Right ventricle myocardium inferior (tissue), 1 donor: ENCODE measurements around the gene ZNF891. TPM values are rescaled to one million over a fixed set of nuclear protein-coding genes. Genes with fewer than 3 reads are reported as not detected.
A peak's percentile ranks its signal among the peaks of the same experiment; 100 is the strongest.

Source experiments
- ATAC-seq: fragments of 200-7000 bp; cut with Tn5 transposase; one replicate; pipeline ENCODE4 v1.9.1; 2020; ENCODE audit warnings: mild to moderate bottlenecking, moderate library complexity
- DNase-seq: peaks from one replicate; pipeline ENCODE4 v3.0.0; 2021; ENCODE audit errors: missing footprints
- intact Hi-C: fragments of 100-400 bp; cut with DNase I; formaldehyde crosslinking; loops from one replicate; pipeline ENCODE4 v1.11.0; 2022
- total RNA-seq: library from RNA; stranded (reverse); fragmentation: NEBNext Ultra II Directional; extraction: Animal tissue kit (Norgen Biotek cat#: 25700); gene quantifications from one replicate; pipeline ENCODE4 v1.2.1, GENCODE V29; 2021
- donor health status: DM: no; HTN: yes; CAD: no; lungs with severe emphysema.

Gene ZNF891
- total RNA-seq, 1 donor from 2014 or later = 1.2 TPM

DNA sequence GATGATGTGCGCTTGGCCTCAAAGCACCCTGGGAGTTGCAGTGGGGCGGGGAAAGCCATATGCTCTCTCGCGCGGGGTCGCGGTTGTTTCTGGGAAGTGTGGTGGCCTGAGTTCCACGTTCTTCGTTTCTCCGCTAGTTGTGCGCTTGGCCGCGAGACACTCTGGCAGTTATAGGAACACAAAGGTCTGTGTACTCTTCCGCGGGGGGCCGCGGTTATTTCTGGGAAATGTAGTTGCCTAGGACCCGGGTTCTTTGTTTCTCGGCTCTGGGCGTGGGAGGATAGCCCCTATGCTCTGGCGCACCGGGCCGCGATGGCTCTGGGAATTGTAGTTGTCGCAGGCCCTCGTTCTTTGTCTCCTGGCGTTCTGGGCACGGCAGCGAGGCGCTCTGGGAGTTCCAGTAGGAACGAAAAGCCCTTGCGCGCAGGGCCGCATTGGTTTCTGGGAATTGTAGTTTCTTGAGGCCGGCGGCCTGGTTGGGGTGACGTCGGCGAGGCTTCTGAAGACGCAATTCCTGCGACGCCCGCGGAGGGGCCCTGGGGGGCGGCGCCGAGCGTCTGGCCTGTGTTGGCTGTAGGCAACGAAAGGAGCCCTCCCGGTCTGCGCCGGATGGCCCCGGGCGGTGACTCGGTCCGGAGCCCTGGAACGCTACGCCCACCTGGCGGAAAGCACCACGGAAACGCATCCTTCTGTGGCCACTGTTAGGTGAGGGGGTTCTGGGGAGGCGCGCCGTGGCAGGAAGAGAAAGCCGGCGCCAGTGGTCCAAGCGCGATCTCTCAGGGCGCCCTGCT, 49.5 kb downstream of the ZNF891 start, which contains the start of gene ZNF140:
Gene ZNF140, plus strand, starts transcription at position 556 of the 791 bp plus-strand sequence. CDS start 398 bp downstream, outside the sequence.
- ATAC-seq = peak; percentile 87
- intact Hi-C loops = loop anchor here (1.0 kb wide), 4 partner anchors 43 to 101 kb away; partner anchors contain the start of genes ZNF10, ZNF26, ZNF268 and ZNF84

DNA sequence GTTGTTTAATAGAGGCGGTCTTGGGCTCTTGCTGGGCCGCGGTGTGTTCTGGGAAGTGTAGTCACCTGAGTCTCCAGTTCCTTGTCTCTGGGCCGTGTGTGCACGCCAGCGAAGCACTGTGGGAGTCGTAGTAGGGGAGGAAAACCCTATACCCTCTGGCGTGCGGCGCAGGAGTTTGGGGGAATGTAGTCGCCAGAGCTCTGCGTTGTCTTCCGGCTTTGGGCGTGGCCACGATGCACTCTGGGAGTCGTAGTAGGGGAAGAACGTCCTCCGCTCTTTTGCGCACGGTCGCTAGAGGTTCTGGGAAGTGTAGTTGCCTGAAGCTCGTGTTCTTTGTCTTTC, 50.1 kb downstream of the ZNF891 start:
- intact Hi-C loops = loop anchor here (1.0 kb wide), 4 partner anchors 43 to 101 kb away; partner anchors contain the start of genes ZNF10, ZNF26, ZNF268 and ZNF84
- ATAC-seq (peak; percentile 96), DNase-seq (peak; percentile 99)

More for the DNA sequence above, 49.5 kb downstream of the ZNF891 start, which contains the start of gene ZNF140:
- peak; percentile 98 for DNase-seq

DNA sequence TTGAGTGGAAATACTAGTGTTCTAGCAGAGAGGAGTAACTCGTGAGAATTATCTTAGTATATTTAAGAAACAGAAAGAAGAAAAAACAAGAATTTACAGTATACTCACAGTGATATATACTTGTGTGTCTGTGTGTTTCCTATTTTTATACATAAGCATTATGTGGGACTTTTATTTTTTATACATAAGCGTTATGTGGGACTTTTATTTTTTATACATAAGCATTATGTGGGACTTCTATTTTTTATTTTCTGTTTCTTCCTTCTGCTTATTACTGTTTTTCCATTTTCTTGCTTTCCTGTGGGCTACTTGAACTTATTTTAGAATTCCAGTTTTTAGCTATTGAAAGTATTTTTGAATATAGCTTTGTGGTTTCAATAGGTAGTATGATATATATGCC, 56.2 kb downstream of the ZNF891 start:
- ATAC-seq (no peak), DNase-seq (no peak)
- intact Hi-C loops = no loop called here

DNA sequence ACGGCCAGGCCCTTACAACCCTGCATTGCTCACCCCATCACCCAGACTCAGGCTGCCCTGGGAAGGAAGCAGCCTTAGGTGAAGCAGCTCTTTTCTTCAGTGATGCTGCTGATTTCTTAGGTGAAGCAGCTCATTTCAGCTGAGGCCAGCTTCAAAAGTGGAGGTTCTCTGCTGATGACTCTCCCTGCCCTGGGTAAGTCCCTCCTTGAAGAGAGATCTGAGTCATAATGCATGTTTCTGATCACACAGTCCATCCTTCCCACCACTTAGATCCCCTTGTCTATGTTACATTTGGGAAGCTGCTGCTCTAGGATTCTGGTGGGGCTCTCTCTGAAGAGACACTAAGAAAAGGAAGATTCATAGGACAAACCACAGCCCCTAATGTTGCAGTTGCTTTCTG, 66.5 kb downstream of the ZNF891 start:
- intact Hi-C loops = no loop called here
- DNase-seq (no peak), ATAC-seq (no peak)

DNA sequence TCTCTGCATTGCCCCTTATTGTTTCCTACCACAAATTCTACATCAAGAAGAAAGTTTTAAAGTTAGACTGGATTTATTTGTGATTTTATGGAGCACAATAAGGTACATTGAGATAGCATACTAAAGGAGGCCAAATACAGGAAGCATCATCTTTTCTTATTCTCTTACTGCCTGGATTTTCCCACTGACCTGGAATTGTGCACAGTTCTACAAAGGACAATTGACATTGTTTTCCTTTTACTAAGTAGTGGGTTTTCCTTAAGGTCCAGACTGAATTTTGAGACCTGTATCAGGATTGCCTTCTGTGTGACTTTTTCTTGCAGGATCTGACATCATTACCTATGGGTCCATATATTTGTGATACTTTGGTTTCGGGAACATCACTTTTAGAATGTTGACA, 68.1 kb downstream of the ZNF891 start:
- ATAC-seq (no peak), DNase-seq (no peak)
- intact Hi-C loops = no loop called here

DNA sequence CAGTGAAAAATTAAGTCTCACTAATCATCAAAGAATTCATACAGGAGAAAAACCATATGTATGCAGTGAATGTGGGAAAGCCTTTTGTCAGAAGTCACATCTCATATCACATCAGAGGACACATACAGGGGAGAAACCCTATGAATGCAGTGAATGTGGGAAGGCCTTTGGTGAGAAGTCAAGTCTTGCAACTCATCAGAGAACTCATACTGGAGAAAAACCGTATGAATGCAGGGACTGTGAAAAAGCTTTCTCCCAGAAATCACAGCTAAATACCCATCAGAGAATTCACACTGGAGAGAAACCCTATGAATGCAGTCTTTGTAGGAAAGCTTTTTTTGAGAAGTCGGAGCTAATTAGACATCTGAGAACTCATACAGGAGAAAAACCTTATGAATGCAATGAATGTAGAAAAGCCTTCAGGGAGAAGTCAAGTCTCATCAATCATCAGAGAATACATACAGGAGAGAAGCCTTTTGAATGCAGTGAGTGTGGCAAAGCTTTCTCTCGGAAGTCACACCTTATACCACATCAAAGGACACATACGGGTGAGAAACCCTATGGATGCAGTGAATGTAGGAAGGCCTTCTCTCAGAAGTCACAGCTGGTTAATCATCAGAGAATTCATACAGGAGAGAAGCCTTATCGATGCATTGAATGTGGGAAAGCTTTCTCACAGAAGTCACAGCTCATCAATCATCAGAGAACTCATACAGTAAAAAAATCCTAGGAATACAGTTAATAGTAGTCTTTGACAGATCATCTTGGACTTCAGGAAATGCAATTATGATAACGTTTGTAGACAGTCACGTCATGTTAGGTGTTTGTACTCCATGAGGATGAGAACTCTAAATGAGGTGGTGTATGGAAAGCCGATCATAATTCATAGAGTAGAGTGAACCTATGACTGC, 71.6 kb downstream of the ZNF891 start:
- intact Hi-C loops = loop anchor here (5.0 kb wide), 1 partner anchor 64 kb away; no protein-coding TSS in a partner anchor
- no peak for DNase-seq
- ATAC-seq = no peak

DNA sequence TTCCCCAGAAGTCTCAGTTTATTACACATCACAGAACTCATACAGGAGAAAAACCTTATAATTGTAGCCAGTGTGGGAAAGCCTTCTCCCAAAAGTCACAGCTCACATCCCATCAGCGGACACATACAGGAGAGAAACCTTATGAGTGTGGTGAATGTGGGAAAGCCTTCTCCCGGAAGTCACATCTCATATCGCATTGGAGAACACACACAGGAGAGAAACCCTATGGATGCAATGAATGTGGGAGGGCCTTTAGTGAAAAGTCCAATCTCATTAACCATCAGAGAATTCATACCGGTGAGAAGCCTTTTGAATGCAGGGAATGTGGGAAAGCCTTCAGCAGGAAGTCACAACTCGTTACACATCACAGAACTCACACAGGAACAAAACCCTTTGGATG, 72.6 kb downstream of the ZNF891 start:
- intact Hi-C loops = loop anchor here (5.0 kb wide), 1 partner anchor 65 kb away; no protein-coding TSS in a partner anchor
- DNase-seq (no peak), ATAC-seq (no peak)

Other genes starting within 250 kb of the ZNF891 start
- gene CHFR, start 242.7 kb downstream of the ZNF891 start, total RNA-seq = 14.1 TPM
- 13.1 TPM for gene ZNF605, start 174.0 kb downstream of the ZNF891 start, total RNA-seq
- gene ZNF26, start 143.9 kb downstream of the ZNF891 start, total RNA-seq = 4.4 TPM
- gene ZNF84, start 92.8 kb downstream of the ZNF891 start, total RNA-seq = 15.1 TPM
- gene ZNF140, start 49.4 kb downstream of the ZNF891 start, total RNA-seq = 6.3 TPM
- 5.4 TPM for gene ZNF10, start 353 bp upstream of the ZNF891 start, total RNA-seq
- 6.8 TPM for gene ZNF268, start 51.2 kb upstream of the ZNF891 start, total RNA-seq
- gene ANHX, start 105.6 kb upstream of the ZNF891 start, total RNA-seq = not detected